Cardiac fibroblast (primary cell): ENCODE results near the gene OR5H15.
"Not testable (repeated sequence)": the region's sequence is repeated elsewhere in the genome, so short reads cannot be mapped to it uniquely, and the experiment has no call there.

Experiments
- DNase-seq, 2 donors: peaks; one replicate each; pipeline versions ENCODE4 v3.0.0 to v3.0.0-alpha.2; 2010; ENCODE audit warnings: low read depth in 2 of 2
- H3K4me3 ChIP-seq, 2 donors: replicated peaks in 1 of 2; 1 replicate in 1 of 2; 2 replicates in 1 of 2; pipeline ENCODE4 v1.5.1; 2011; ENCODE audit warnings: low read depth in 2 of 2, low read length in 2 of 2, mild to moderate bottlenecking in 2 of 2, moderate library complexity in 1 of 2
- TF ChIP-seq, protein P1 (sequence below): IDR thresholded peaks from one replicate; pipeline ENCODE4 v1.5.1; 2011; ENCODE audit warnings: low read depth, mild to moderate bottlenecking, low read length, inconsistent platforms

OR5H15 gene

GRCh38 chr3:98185180-98185579, 18.7 kb downstream of the OR5H15 start:
- TF ChIP-seq, protein P1, sequence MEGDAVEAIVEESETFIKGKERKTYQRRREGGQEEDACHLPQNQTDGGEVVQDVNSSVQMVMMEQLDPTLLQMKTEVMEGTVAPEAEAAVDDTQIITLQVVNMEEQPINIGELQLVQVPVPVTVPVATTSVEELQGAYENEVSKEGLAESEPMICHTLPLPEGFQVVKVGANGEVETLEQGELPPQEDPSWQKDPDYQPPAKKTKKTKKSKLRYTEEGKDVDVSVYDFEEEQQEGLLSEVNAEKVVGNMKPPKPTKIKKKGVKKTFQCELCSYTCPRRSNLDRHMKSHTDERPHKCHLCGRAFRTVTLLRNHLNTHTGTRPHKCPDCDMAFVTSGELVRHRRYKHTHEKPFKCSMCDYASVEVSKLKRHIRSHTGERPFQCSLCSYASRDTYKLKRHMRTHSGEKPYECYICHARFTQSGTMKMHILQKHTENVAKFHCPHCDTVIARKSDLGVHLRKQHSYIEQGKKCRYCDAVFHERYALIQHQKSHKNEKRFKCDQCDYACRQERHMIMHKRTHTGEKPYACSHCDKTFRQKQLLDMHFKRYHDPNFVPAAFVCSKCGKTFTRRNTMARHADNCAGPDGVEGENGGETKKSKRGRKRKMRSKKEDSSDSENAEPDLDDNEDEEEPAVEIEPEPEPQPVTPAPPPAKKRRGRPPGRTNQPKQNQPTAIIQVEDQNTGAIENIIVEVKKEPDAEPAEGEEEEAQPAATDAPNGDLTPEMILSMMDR: no peak
- DNase-seq: no peak

DNA sequence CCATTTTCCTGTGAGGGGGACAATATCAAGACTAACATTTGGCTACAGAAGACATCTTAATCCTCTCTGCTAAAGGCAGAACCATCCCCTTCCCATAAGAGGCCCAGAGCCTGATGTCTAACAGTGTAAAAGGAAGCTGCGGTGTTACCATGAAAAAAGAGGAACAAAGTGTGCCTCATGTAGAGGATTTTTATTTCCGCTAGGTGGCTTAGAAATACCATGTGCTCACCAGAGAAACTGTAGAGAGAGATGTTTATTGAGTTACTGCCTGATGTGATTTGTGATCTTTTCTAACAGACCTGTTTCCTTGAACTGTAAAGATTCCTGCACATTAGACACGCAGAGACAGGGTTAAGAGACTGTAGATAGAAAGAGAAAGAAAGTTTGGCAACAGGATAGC, 22.0 kb downstream of the OR5H15 start:
- TF ChIP-seq, protein P1: peak; percentile 17
- no peak overlapping the region for H3K4me3 ChIP-seq
- DNase-seq: peak in 1 of 2 donors; percentile 4

More at GRCh38 chr3:98185180-98185579, 18.7 kb downstream of the OR5H15 start:
- H3K4me3 ChIP-seq: no peak overlapping the region

DNA sequence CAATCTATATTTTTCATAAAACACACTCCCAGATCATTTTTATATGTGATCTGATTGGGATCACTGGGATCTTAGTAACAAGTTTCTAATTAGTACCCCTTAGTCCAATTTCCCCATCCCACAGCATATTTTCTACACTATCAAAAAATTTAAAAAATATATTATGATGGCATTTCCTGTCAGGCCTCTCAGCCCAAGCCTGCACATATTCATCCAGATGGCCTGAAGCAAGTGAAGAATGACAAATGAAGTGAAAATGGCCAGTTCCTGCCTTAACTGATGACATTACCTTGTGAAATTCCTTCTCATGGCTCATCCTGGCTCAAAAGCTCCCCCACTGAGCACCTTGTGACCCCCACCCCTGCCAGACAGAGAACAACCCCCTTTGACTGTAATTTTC, 24.4 kb downstream of the OR5H15 start:
- not testable (repeated sequence) for H3K4me3 ChIP-seq, DNase-seq

- not testable (repeated sequence) for DNase-seq, H3K4me3 ChIP-seq
These were observed 29.8 kb downstream of the OR5H15 start for GRCh38 chr3:98196293-98196692.

DNA sequence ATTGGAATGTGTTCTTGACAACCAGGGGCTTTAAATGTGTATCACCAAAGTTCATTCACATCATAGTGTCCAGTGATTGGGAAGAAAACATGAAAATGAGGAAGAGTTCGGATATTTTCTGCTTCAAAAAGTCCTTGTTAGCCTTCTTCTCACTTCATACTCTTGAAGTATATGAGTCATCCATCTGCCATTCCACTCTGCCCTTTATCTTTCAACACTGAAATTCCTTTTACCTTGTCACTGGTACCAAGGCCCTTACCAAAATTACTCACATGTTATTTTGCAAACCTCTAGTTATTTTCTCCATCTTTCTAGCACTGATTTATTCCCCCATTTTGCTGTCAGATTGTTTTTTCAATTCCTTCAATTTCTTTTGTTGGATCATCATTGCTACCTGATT, 32.5 kb downstream of the OR5H15 start:
- TF ChIP-seq, protein P1: no peak
- no peak for DNase-seq
- no peak overlapping the region for H3K4me3 ChIP-seq

DNA sequence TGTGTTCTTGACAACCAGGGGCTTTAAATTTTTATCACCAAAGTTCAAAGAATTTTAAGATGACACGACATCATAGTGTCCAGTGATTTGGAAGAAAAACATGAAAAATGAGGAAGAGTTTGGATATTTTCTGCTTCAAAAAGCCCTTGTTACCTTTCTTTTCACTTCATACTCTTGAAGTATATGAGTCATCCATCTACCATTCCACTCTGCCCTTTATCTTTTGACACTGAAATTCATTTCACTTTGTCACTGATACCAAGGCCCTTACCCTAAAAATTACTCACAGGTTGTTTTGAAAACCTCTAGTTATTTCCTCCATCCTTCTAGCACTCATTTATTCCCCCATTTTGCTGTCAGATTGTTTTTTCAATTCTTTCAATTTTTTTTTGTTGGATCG, 42.7 kb downstream of the OR5H15 start:
- no peak for DNase-seq
- no peak overlapping the region for H3K4me3 ChIP-seq
- TF ChIP-seq, protein P1: no peak

GRCh38 chr3:98213276-98213675, 46.8 kb downstream of the OR5H15 start:
- DNase-seq: no peak
- H3K4me3 ChIP-seq: no peak overlapping the region
- TF ChIP-seq, protein P1: no peak

- no peak for DNase-seq
- TF ChIP-seq, protein P1: no peak
- no peak overlapping the region for H3K4me3 ChIP-seq
These were observed 48.6 kb downstream of the OR5H15 start for GRCh38 chr3:98215051-98215450.
